Fibroblast of lung (primary cell): ENCODE data around the gene PTDSS2.

ENCODE experiments used
- CTCF ChIP-seq, 2 donors: IDR thresholded peaks in 1 of 2; conservative IDR thresholded peaks in 1 of 2; 1 replicate in 1 of 2; 2 replicates in 1 of 2; pipeline ENCODE4 v1.5.1; 2011 to 2012; ENCODE audit warnings: low read length in 2 of 2, control low read depth in 1 of 2, inconsistent platforms in 1 of 2, low read depth in 1 of 2, mild to moderate bottlenecking in 1 of 2
- EZH2 ChIP-seq: IDR thresholded peaks from 2 replicates; pipeline ENCODE4 v1.5.1; 2012; ENCODE audit warnings: low read length, control low read depth, mild to moderate bottlenecking; ENCODE audit errors: missing control alignments

- TF ChIP-seq CTCF (conservative IDR thresholded peaks at IDR 0.05 in 1 of 2, IDR thresholded peaks at IDR 0.05 in 1 of 2; ENCODE audit: low read depth in 1 of 2, low read length in 2 of 2) (no peak), EZH2 (no peak)
Measured at GRCh38 chr11:409600-410483, 40.2 kb upstream of the PTDSS2 start.
